Fibroblast of the aortic adventitia (primary cell): ENCODE data around the gene SLC25A42. TPM values are rescaled to one million over a fixed set of nuclear protein-coding genes. Genes with fewer than 3 reads are reported as not detected.
"Not testable (repeated sequence)": the region's sequence is repeated elsewhere in the genome, so short reads cannot be mapped to it uniquely, and the experiment has no call there.

Experiments used
- DNase-seq: peaks from one replicate; pipeline ENCODE4 v3.0.0-alpha.2; 2010; ENCODE audit warnings: low read depth
- H3K4me3 ChIP-seq: 2 replicates; pipeline ENCODE4 v1.5.1; 2011; ENCODE audit warnings: low read depth, mild to moderate bottlenecking, control low read depth, low read length, moderate library complexity
- total RNA-seq: library from RNA; depleted of rRNA; stranded (reverse); fragments of >200 nt; gene quantifications from 2 replicates; pipeline ENCODE4 v1.2.3, GENCODE V29; 2012; ENCODE audit warnings: low replicate concordance
- TF ChIP-seq, protein P1 (sequence below): IDR thresholded peaks from 2 replicates; pipeline ENCODE4 v1.5.1; 2011; ENCODE audit warnings: mild to moderate bottlenecking, low read length, control low read depth, inconsistent platforms; ENCODE audit not compliant: insufficient read depth

The SLC25A42 gene
- total RNA-seq, 1 donor: 4.8 TPM

- TF ChIP-seq, protein P1, sequence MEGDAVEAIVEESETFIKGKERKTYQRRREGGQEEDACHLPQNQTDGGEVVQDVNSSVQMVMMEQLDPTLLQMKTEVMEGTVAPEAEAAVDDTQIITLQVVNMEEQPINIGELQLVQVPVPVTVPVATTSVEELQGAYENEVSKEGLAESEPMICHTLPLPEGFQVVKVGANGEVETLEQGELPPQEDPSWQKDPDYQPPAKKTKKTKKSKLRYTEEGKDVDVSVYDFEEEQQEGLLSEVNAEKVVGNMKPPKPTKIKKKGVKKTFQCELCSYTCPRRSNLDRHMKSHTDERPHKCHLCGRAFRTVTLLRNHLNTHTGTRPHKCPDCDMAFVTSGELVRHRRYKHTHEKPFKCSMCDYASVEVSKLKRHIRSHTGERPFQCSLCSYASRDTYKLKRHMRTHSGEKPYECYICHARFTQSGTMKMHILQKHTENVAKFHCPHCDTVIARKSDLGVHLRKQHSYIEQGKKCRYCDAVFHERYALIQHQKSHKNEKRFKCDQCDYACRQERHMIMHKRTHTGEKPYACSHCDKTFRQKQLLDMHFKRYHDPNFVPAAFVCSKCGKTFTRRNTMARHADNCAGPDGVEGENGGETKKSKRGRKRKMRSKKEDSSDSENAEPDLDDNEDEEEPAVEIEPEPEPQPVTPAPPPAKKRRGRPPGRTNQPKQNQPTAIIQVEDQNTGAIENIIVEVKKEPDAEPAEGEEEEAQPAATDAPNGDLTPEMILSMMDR: no peak
- no peak for DNase-seq
- no peak overlapping the region for H3K4me3 ChIP-seq
Observed at GRCh38 chr19:19094513-19094912, 30.7 kb downstream of the SLC25A42 start.

GRCh38 chr19:19095691-19096090 lies 31.9 kb downstream of the SLC25A42 start:
- TF ChIP-seq, protein P1: no peak
- no peak for DNase-seq
- no peak overlapping the region for H3K4me3 ChIP-seq

GRCh38 chr19:19096641-19097627 lies 33.1 kb downstream of the SLC25A42 start:
- H3K4me3 ChIP-seq: no peak overlapping the region
- TF ChIP-seq, protein P1: no peak
- DNase-seq: no peak

DNA sequence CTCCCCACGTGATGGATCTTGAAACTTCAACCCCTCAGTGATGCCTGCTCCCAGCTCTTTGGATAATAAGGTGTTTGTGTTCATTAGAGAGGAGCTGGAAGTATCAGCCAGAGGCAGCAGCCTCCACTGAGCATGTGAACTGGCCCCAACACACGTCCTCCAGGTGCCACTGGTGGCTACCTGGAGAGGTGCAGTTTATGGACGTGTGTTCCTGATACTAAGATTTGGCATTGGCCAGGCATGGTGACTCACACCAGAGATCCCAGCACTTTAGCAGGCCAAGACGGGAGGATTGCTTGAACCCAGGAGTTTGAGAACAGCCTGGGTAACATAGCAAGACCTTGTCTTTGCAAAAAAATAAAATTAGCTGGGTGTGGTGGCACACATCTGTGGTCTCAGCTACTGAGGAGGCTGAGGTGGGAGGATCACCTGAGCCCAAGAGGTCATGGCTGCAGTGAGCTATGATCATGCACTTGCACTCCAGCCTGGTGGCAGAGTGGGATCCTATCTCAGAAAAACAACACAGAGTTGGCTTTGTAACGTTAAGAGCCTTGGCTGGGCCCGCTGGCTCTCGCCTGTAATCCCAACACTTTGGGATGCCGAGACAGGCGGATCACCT lies 34.4 kb downstream of the SLC25A42 start:
- no peak overlapping the region for H3K4me3 ChIP-seq
- TF ChIP-seq, protein P1: no peak
- DNase-seq: no peak

DNA sequence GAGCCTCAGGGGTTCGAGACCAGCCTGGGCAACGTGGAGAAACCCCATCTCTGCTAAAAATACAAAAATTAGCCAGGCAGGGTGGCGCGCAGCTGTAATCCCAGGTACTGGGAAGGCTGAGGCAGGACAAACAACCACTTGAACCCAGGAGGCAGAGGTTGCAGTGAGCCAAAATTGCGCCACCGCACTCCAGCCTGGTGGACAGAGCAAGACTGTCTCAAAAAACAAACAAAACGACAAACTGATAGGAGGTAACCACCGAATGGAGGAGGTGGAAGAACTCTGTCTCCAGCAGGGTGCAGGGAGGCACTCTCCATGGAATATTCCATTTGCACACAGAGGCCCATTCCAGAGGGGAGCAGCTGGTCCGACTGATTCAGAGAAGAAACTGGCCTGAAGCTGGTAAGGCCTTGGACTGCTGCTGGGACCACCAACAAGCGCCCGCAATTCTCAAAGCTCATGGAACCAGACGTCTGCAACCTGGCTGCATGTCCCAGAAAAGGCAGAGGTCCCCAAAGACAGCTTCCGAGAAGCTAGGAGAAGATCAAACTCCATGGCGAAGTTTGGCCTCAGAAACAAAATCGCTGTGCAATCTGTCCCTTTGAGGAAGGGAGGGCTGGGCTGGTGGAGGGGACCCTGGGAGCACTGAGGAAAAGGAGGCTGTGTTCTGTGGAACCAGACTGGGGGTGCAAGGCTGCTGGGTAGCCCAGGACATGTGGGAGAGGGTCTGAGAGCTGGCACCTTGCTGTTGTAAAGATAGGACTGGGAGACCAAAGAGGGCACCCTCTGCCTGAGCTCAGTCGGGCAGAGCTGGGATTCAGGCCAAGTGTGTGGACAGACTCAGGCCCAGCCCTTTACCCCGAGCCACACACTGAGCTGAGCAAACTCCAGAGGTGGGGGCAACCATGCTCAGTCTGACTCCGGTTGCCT lies 35.2 kb downstream of the SLC25A42 start:
- no peak for DNase-seq
- TF ChIP-seq, protein P1: no peak

GRCh38 chr19:19101540-19101939 lies 37.7 kb downstream of the SLC25A42 start:
- no peak overlapping the region for H3K4me3 ChIP-seq
- TF ChIP-seq, protein P1: no peak
- DNase-seq: no peak

More for the DNA sequence above, 35.2 kb downstream of the SLC25A42 start:
- H3K4me3 ChIP-seq: no peak overlapping the region

- H3K4me3 ChIP-seq, DNase-seq: not testable (repeated sequence)
Observed at GRCh38 chr19:19102566-19102965, 38.8 kb downstream of the SLC25A42 start.
